Activated CD8-positive, alpha-beta T cell treated with anti-CD3 and anti-CD28 coated beads for 36 hours (primary cell): ENCODE data around the gene FAM9C. TPM values are rescaled to one million over a fixed set of nuclear protein-coding genes. Genes with fewer than 3 reads are reported as not detected.

Experiments used
- ATAC-seq: fragments of 200-7000 bp; cut with Tn5 transposase; one replicate; pipeline ENCODE4 v1.10.0; 2021; ENCODE audit warnings: mild to moderate bottlenecking, moderate library complexity
- CTCF ChIA-PET: fragments of 350-600 bp; sonication (Branson Sonifier 250); formaldehyde crosslinking; loops from one replicate; lab custom pipeline; 2021; ENCODE audit warnings: antibody characterized with exemption; lab: Charles Lee
- POLR2A ChIA-PET: fragments of 350-600 bp; sonication (Branson Sonifier 250); formaldehyde crosslinking; loops from one replicate; lab custom pipeline; 2021; ENCODE audit warnings: antibody characterized with exemption; lab: Charles Lee
- DNase-seq: peaks from one replicate; pipeline ENCODE4 v3.0.0-alpha.2; 2020
- H3K27ac Mint-ChIP-seq: one replicate; pipeline ENCODE4 v1.8.0; 2021; ENCODE audit warnings: mild to moderate bottlenecking, mixed read lengths
- H3K27me3 Mint-ChIP-seq: one replicate; pipeline ENCODE4 v1.8.0; 2021; ENCODE audit warnings: mixed read lengths
- H3K36me3 Mint-ChIP-seq: one replicate; pipeline ENCODE4 v1.8.0; 2021; ENCODE audit warnings: low read depth, mixed read lengths
- H3K4me1 Mint-ChIP-seq: one replicate; pipeline ENCODE4 v1.8.0; 2021; ENCODE audit warnings: low read depth, mixed read lengths
- H3K4me3 Mint-ChIP-seq: one replicate; pipeline ENCODE4 v1.8.0; 2021; ENCODE audit warnings: mild to moderate bottlenecking, moderate library complexity, mixed read lengths
- H3K9me3 Mint-ChIP-seq: one replicate; pipeline ENCODE4 v1.8.0; 2021; ENCODE audit warnings: mixed read lengths
- intact Hi-C: fragments of 100-400 bp; cut with micrococcal nuclease; formaldehyde crosslinking; loops from one replicate; pipeline ENCODE4 v1.10.0; 2022
- total RNA-seq, 2 experiments: library from RNA; stranded (reverse); gene quantifications; one replicate each; pipeline ENCODE4 v1.2.3, GENCODE V29; 2021
- TF ChIP-seq, protein P1 (sequence below): fragments of 200-600 bp; IDR thresholded peaks from one replicate; pipeline ENCODE4 v1.8.0; 2022; ENCODE audit warnings: antibody characterized with exemption, mild to moderate bottlenecking

The FAM9C gene
- total RNA-seq, 2 experiments from 2014 or later, result not detected

DNA sequence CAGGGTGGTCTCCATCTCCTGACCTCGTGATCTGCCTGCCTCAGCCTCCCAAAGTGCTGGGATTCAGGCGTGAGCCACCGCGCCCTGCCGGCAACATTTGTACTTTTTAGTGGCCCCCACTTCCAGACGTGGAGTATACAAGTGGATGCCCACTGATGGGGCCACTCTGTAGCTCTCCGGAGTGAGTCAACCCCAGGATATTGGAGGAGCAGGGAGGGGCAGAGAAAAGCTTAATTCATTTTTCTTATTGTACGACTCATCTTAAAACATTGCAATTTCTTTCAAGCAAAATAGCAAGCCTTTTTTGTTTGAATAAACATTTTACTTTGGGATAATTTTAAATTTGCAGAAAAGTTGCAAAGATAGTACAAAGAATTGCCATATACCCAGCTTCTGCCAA lies 34.6 kb downstream of the FAM9C start:
- ChIA-PET POLR2A (interaction anchor here (0.8 to 1.3 kb wide), 2 partner anchors 32 to 34 kb away, joined by 3 to 7 read pairs; no protein-coding TSS in a partner anchor), CTCF (interaction anchor here (1.5 kb wide), 2 partner anchors 67 to 83 kb away, joined by 3 read pairs; no protein-coding TSS in a partner anchor)
- peaks cover 74% of the 10 kb centered on the region for H3K4me1 Mint-ChIP-seq
- no peaks in the 10 kb centered on the region for H3K27me3 Mint-ChIP-seq
- H3K4me3 Mint-ChIP-seq, result no peak overlapping the region
- H3K36me3 Mint-ChIP-seq, result no peaks in the 10 kb centered on the region
- TF ChIP-seq, protein P1, sequence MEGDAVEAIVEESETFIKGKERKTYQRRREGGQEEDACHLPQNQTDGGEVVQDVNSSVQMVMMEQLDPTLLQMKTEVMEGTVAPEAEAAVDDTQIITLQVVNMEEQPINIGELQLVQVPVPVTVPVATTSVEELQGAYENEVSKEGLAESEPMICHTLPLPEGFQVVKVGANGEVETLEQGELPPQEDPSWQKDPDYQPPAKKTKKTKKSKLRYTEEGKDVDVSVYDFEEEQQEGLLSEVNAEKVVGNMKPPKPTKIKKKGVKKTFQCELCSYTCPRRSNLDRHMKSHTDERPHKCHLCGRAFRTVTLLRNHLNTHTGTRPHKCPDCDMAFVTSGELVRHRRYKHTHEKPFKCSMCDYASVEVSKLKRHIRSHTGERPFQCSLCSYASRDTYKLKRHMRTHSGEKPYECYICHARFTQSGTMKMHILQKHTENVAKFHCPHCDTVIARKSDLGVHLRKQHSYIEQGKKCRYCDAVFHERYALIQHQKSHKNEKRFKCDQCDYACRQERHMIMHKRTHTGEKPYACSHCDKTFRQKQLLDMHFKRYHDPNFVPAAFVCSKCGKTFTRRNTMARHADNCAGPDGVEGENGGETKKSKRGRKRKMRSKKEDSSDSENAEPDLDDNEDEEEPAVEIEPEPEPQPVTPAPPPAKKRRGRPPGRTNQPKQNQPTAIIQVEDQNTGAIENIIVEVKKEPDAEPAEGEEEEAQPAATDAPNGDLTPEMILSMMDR, result no peak
- no peak for ATAC-seq
- DNase-seq, result no peak
- intact Hi-C loops, result no loop called here
- no peak overlapping the region for H3K27ac Mint-ChIP-seq
- H3K9me3 Mint-ChIP-seq, result no peaks in the 10 kb centered on the region

DNA sequence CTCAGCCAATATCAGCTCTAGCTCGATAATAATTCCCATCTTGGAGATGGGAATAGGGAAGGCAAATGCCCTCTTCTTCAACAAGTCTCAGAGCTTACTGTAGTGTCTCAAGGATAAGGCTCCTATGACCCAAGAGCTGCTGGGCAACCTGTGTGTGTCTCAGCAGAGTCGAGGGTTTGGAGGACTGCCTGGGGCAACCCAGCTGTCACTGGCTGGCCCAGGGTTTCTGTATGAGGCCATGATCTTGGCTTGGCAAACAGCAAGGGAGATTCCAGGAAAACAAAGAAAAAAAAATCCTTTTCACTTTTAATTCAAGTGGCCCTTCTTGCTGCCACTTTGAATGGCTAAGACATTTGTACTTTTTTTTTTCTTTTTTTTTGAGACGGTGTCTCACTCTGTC lies 35.1 kb downstream of the FAM9C start:
- peaks cover 72% of the 10 kb centered on the region for H3K4me1 Mint-ChIP-seq
- DNase-seq (no peak), ATAC-seq (no peak)
- ChIA-PET CTCF (interaction anchor here (0.9 to 1.5 kb wide), 3 partner anchors 68 to 83 kb away, joined by 3 read pairs; no protein-coding TSS in a partner anchor), POLR2A (interaction anchor here (1.0 to 1.3 kb wide), 2 partner anchors 31 to 58 kb away, joined by 3 to 7 read pairs; no protein-coding TSS in a partner anchor)
- no peak overlapping the region for H3K27ac Mint-ChIP-seq
- H3K27me3 Mint-ChIP-seq, result no peaks in the 10 kb centered on the region
- TF ChIP-seq, protein P1, result no peak
- no peaks in the 10 kb centered on the region for H3K9me3 Mint-ChIP-seq
- H3K36me3 Mint-ChIP-seq, result no peaks in the 10 kb centered on the region
- H3K4me3 Mint-ChIP-seq, result no peak overlapping the region
- intact Hi-C loops, result no loop called here

DNA sequence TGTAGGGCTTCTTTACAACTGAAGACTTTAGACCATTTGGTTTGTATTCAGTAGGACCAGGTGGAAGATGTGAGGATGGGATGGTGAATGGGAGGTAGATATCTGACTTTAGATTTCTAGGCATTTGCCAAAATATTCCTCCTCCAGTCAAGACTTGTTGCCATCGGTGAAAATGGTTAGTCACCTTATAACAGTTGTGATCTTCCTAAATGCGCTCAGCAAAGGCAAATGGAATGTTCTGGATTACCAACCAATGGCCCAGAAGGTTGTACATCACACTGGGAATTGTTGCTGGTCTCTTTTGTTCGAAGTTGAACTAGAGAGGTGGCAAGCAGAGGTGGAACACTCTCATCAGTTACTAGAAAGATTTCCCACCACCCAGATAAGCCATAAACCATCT lies 35.6 kb downstream of the FAM9C start:
- Mint-ChIP-seq H3K27ac (no peak overlapping the region), H3K36me3 (no peaks in the 10 kb centered on the region)
- no peak for ATAC-seq

DNA sequence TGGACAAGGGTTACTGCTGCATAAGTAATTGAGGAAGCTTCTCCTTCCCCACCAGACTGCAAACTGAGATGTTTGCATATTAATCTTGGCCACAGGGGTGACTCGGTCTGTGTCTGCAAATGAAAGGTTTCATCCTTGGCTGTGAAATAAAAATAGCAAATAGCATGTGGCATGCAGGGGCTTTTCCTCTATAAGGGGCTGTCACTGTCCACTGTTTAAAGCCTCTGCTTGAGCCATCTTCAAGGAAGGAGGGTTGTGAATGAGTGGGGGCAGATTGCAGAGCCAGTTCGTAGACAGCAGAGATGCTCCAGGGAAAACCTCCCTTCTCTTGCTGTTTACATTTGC lies 36.3 kb downstream of the FAM9C start:
- POLR2A ChIA-PET, result interaction anchor here (1.0 kb wide), 1 partner anchor 57 kb away, joined by 3 read pairs; no protein-coding TSS in a partner anchor
- no peak for ATAC-seq
- CTCF ChIA-PET, result interaction anchor here (0.6 to 1.5 kb wide), 5 partner anchors 47 to 83 kb away, joined by 3 read pairs; no protein-coding TSS in a partner anchor
- DNase-seq, result no peak
- H3K36me3 Mint-ChIP-seq, result no peaks in the 10 kb centered on the region
- H3K27me3 Mint-ChIP-seq, result no peaks in the 10 kb centered on the region
- TF ChIP-seq, protein P1, result no peak
- peaks cover 65% of the 10 kb centered on the region for H3K4me1 Mint-ChIP-seq
- H3K4me3 Mint-ChIP-seq, result no peak overlapping the region
- H3K27ac Mint-ChIP-seq, result no peak overlapping the region
- no peaks in the 10 kb centered on the region for H3K9me3 Mint-ChIP-seq
- intact Hi-C loops, result no loop called here

More for the DNA sequence above, 35.6 kb downstream of the FAM9C start:
- POLR2A ChIA-PET, result interaction anchor here (1.0 kb wide), 1 partner anchor 58 kb away, joined by 3 read pairs; no protein-coding TSS in a partner anchor
- Mint-ChIP-seq H3K9me3 (no peaks in the 10 kb centered on the region), H3K27me3 (no peaks in the 10 kb centered on the region), H3K4me3 (no peak overlapping the region), H3K4me1 (peaks cover 68% of the 10 kb centered on the region)
- intact Hi-C loops, result no loop called here
- TF ChIP-seq, protein P1, result no peak
- CTCF ChIA-PET, result interaction anchor here (0.9 to 1.5 kb wide), 2 partner anchors 68 to 82 kb away, joined by 3 read pairs; no protein-coding TSS in a partner anchor
- DNase-seq, result no peak

DNA sequence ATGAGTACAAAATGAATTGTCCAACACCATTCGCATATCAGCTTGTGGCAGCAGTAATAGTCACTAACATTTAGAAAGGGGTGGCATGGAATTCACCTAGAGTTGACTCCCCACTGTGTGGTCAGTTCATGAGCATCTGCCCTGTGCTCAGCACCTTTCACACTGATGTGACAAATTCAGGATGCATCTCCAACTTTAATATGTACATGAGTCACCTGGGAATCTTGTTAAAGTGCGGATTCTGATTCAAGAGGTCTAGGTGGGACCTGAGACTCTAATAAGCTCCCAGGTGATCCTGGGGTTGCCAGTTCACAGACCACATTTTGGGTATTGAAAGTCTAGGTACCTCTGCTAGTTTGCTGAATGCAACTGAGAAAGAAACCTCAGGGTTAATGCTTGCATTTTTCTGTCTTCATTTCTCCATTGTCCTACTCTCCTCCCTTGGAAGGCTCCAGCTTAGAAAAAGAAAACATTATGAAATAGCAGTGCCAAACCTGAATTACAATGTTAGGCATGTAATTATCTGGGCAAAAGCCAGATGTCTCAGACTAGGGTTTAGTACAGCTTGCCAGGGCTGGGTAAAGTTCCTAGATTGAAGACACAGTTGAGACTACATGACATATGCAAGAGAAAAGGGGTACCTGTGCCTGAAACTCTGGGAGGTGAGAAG lies 36.8 kb downstream of the FAM9C start:
- Mint-ChIP-seq H3K9me3 (no peaks in the 10 kb centered on the region), H3K27me3 (no peaks in the 10 kb centered on the region), H3K27ac (no peak overlapping the region), H3K4me3 (no peak overlapping the region), H3K4me1 (peaks cover 64% of the 10 kb centered on the region), H3K36me3 (no peaks in the 10 kb centered on the region)
- intact Hi-C loops, result no loop called here
- CTCF ChIA-PET, result interaction anchor here (0.6 to 1.8 kb wide), 5 partner anchors 47 to 480 kb away, joined by 3 to 6 read pairs (median 3); no protein-coding TSS in a partner anchor
- TF ChIP-seq, protein P1, result no peak
- DNase-seq (no peak), ATAC-seq (no peak)
- POLR2A ChIA-PET, result interaction anchor here (1.4 to 3.5 kb wide), 3 partner anchors 29 to 74 kb away, joined by 5 to 18 read pairs (median 6); no protein-coding TSS in a partner anchor
